Measurements from ENCODE around the gene MARCO.

DNA sequence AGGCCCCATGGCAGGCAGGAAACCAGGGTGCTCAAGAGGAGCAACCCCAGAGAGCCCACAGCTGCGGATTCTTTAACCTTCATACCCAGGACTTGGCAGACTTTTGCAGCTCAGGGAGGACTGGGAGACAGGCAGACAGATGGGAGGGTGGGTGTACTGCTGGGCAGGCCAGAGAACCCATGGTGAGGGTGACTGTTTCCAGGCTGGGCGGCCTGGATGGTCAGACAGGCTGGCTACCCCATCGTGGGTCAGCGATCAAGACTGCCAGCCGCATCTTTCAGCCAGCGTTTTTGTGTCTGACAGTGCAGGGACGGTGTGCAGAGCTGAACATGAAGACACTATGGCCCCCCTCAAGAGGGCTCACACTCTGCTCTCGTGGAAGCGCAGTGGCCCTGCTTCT, 82.2 kb downstream of the MARCO start:
- no peak for TF ChIP-seq POLR2A (IDR thresholded peaks at IDR 0.05)
- TF ChIP-seq CTCF (IDR thresholded peaks at IDR 0.05 in 8 of 11, conservative IDR thresholded peaks at IDR 0.05 in 3 of 11): no peak
- TF ChIP-seq POLR2AphosphoS5 (IDR thresholded peaks at IDR 0.05): no peak

Data from spleen (tissue), 7 donors.